Skeletal muscle tissue (tissue), 4 donors: Measurements from ENCODE around the gene ABCA1. TPM values are rescaled to one million over a fixed set of nuclear protein-coding genes. Genes with fewer than 3 reads are reported as not detected.

ENCODE experiments used
- H3K27ac ChIP-seq: one replicate; pipeline ENCODE4 v1.7.0; 2013; ENCODE audit warnings: mild to moderate bottlenecking, low read depth, low read length, inconsistent platforms
- H3K27me3 ChIP-seq, 3 donors: one replicate each; pipeline ENCODE4 v1.7.0; 2013; ENCODE audit warnings: low read length in 3 of 3; ENCODE audit not compliant: control insufficient read depth in 3 of 3, insufficient read depth in 3 of 3
- H3K36me3 ChIP-seq, 3 donors: one replicate each; pipeline ENCODE4 v1.7.0; 2013; ENCODE audit warnings: low read length in 3 of 3; ENCODE audit not compliant: control insufficient read depth in 3 of 3, insufficient read depth in 3 of 3
- H3K4me1 ChIP-seq, 3 donors: one replicate each; pipeline ENCODE4 v1.7.0; 2013; ENCODE audit warnings: low read length in 3 of 3, mild to moderate bottlenecking in 3 of 3; ENCODE audit not compliant: control insufficient read depth in 3 of 3, insufficient read depth in 3 of 3
- H3K4me3 ChIP-seq, 3 donors: one replicate each; pipeline ENCODE4 v1.7.0; 2013; ENCODE audit warnings: low read length in 3 of 3
- H3K9ac ChIP-seq, 3 donors: one replicate each; pipeline ENCODE4 v1.7.0; 2013; ENCODE audit warnings: low read length in 3 of 3, mild to moderate bottlenecking in 3 of 3, moderate library complexity in 2 of 3, low read depth in 1 of 3
- H3K9me3 ChIP-seq, 3 donors: one replicate each; pipeline ENCODE4 v1.7.0; 2013; ENCODE audit warnings: low read length in 3 of 3; ENCODE audit not compliant: control insufficient read depth in 3 of 3
- total RNA-seq: library from RNA; depleted of rRNA; stranded (reverse); fragments of >200 nt; gene quantifications from one replicate; pipeline ENCODE4 v1.2.3, GENCODE V29; 2014
- donor health status: Osteomylitis.

ABCA1 gene
- total RNA-seq, 1 donor from 2014 or later = 33.9 TPM

DNA sequence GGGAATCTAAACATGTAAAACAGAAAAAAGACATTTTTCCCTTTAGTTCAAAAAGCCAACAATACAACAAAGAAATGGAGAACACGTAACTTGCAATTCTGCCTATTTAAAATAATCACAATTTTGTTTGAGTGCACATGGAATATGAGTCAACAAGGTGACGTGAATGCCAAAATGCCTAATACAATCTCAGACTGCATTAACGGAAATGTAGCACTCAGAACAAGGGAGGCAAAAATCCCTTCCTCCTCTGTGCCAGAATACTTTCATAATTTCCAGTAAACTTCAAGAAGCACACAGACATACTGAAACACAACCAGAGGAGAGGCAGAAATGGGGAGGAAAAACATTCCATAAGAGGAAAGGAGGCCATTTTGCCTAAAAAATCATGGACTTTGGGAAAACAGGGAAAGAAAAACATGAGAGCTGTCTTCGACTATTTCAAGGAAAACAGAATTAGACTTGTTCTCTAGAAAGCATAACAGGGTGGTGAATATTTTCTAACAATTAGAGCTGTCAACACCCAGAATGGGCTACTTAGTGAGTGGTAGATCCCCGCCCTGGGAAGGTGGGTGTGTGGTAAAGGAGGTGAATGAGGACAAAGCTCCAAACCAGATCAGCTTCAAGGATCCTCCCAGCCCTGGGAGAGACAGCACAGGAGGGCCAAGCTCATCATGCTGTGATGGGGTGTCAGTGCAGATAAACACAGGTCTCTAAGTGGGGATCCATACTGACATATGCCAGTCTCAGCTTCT is 48.2 kb downstream of the ABCA1 start:
- no peaks in the 10 kb centered on the region for H3K9me3 ChIP-seq
- H3K4me3 ChIP-seq = no peak overlapping the region
- peak overlapping the region; percentile 54 for H3K27ac ChIP-seq
- peaks cover 38 to 72% (median 70%) of the 10 kb centered on the region in 3 donors for H3K36me3 ChIP-seq
- peaks cover 14 to 34% (median 17%) of the 10 kb centered on the region in 3 donors for H3K4me1 ChIP-seq
- no peak overlapping the region for H3K9ac ChIP-seq
- H3K27me3 ChIP-seq = no peaks in the 10 kb centered on the region

DNA sequence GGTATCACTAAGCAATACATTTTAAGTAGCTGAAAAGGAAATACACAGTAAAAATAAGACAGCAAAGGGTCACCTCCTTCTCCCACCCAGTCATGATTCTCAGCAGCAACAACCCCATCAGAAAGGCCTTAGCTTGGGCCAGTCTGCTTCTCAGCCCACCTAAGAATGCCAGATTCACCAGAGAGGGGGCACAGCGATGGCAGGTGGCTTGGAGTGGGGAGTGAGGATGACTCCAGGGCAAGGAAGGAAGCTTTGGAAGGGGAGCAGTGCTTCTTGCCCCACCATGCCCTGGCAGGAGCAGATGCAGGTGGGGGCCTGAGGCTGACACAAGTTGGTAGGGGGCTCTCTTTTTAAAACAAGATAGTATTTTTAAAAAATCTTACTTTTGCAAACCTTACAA is 51.4 kb downstream of the ABCA1 start:
- Histone ChIP-seq H3K27me3 (no peaks in the 10 kb centered on the region), H3K27ac (no peak overlapping the region), H3K9me3 (no peaks in the 10 kb centered on the region), H3K36me3 (peaks cover 14 to 49% (median 38%) of the 10 kb centered on the region in 3 donors), H3K4me1 (peaks cover 25 to 45% (median 39%) of the 10 kb centered on the region in 3 donors), H3K4me3 (no peak overlapping the region), H3K9ac (no peak overlapping the region)

DNA sequence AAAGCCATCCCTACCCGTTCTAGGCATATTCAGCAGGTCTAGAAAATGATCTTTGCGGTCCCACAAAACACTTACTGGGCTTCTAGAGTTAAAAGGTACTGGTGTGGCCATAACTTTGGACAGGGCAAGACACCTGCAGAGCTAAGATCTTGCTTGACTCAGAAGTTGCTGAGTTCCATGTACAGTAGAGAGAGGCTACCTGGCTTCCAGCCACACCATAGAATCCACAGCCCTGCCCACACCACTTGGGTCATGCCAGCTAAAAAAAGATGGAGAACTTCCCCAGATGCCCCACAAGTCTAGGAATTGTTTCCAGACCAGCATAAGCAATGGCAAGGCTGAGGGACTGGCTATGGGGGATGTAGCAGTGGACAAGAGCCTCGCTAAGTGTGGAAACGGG is 52.1 kb downstream of the ABCA1 start:
- peaks cover 31 to 52% (median 46%) of the 10 kb centered on the region in 3 donors for H3K4me1 ChIP-seq
- H3K27ac ChIP-seq = no peak overlapping the region
- peaks cover 14 to 46% (median 38%) of the 10 kb centered on the region in 3 donors for H3K36me3 ChIP-seq
- H3K27me3 ChIP-seq = no peaks in the 10 kb centered on the region
- no peak overlapping the region for H3K4me3 ChIP-seq
- H3K9me3 ChIP-seq = no peaks in the 10 kb centered on the region
- H3K9ac ChIP-seq = no peak overlapping the region

DNA sequence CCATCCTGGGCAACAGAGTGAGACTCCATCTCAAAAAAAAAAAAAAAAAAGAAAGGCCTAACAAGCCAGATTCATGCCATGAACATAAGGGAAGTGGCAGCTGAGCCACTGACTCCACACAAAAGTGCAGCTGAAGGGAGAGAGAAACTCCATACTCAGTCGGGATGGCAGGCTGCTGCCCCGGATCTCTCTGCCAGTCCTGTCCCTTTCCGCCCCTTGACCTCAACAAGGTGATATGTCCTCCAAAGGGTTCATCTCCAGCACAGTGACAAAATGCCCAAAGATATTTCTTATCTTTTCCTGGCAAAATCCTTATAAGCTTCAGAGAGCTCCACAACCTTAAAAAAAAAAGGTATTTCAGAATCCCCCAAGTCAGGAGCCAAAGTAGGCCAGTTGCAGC is 52.6 kb downstream of the ABCA1 start:
- H3K27me3 ChIP-seq = no peaks in the 10 kb centered on the region
- no peak overlapping the region for H3K4me3 ChIP-seq
- no peaks in the 10 kb centered on the region for H3K9me3 ChIP-seq
- H3K36me3 ChIP-seq = peaks cover 10 to 46% (median 38%) of the 10 kb centered on the region in 3 donors
- H3K9ac ChIP-seq = no peak overlapping the region
- H3K27ac ChIP-seq = no peak overlapping the region
- peaks cover 34 to 55% (median 52%) of the 10 kb centered on the region in 3 donors for H3K4me1 ChIP-seq

DNA sequence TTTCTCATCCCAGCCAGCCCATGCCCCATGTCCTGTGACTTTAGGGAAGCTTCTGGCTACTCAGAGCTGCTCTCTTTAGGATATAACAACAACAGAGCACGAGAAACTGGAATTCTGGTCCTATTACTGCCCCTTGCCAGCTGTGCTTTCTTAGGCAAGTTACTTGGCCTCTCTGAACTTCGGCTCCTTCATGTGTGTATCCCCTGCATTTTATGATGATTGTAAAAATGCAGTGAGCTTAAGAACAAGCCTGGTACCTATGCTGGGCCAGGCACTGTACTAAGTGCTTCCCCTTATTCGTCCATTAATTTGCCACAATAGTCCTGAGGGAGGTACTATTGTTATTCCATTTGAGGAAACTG is 54.5 kb downstream of the ABCA1 start:
- H3K27ac ChIP-seq = peak overlapping the region; percentile 72
- H3K9ac ChIP-seq = peak overlapping the region in 2 of 3 donors; percentile 16 to 51
- peaks cover 48 to 68% (median 64%) of the 10 kb centered on the region in 3 donors for H3K4me1 ChIP-seq
- no peaks in the 10 kb centered on the region for H3K9me3 ChIP-seq
- H3K36me3 ChIP-seq = peaks cover 4 to 46% (median 26%) of the 10 kb centered on the region in 3 donors
- H3K4me3 ChIP-seq = no peak overlapping the region
- H3K27me3 ChIP-seq = no peaks in the 10 kb centered on the region

DNA sequence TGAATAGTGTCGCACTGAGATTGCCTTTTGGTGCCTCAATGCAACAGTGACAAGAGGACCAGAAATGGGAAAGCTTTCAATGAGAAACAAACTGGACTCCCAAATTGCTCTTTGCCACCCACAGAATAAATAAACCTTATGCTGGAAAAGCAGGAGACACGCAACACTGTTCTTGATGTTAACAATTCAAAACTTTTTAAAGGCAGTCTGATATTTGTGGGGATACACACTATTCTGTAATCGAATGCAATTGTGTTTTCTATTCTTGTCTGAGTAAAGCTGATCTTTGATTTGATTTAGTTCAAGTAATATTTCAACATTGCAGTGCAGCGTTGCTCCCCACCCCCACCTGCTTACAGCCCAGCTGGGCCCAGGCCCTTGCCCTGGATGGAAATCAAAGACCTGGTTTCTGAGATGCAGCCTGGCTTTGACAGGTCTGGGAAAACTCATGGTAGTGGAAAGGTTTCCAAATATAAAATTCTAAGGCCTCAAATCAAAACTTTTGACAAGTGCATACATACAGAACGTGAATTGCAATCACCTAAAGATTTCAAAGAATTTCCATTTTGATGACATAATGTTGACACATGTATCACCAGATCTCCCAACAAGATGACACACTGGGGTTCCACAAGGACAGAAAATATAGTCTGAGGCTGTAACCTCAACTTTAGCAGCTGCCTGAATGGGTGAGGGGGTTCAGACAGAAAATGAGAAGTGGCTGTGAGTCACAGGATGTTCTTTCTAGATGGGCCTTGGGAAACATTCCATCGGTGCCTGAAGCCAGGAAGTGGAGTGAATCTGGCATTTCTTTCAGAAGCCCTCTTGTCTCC is 55.1 kb downstream of the ABCA1 start:
- no peaks in the 10 kb centered on the region for H3K27me3 ChIP-seq
- peaks cover under 1 to 43% (median 23%) of the 10 kb centered on the region in 3 donors for H3K36me3 ChIP-seq
- no peak overlapping the region for H3K4me3 ChIP-seq
- H3K9me3 ChIP-seq = no peaks in the 10 kb centered on the region
- peak overlapping the region in 1 of 3 donors; percentile 51 for H3K9ac ChIP-seq
- peak overlapping the region; percentile 72 for H3K27ac ChIP-seq
- H3K4me1 ChIP-seq = peaks cover 54 to 74% (median 70%) of the 10 kb centered on the region in 3 donors

DNA sequence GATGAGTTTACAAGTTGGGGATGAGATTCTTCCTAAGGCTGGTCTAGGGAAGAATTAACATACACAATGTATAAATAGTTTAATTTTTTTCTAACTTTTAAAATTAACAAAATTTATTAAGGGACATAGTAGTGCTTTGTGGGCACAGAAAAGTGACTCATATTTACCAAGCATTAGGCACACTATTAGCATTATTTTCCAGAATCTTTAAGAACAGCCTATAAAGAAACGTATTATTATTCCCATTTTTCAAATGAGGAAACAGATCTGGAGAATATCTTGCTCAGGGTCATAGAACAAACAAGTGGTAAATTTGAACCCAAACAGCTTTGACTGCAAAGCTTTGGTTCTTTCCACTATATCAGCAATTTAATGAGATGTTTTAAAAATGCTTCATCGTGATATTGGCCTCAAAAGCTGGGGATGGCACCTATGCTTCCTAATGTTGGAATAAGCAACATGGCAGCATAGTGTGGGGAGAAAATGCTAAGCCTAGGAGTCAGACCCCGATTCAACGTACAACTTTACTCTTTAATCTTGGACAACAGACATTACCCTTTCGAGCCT is 55.9 kb downstream of the ABCA1 start:
- peak overlapping the region; percentile 96 for H3K27ac ChIP-seq
- no peaks in the 10 kb centered on the region for H3K9me3 ChIP-seq
- H3K36me3 ChIP-seq = peaks cover 0 to 46% (median 24%) of the 10 kb centered on the region in 3 donors
- peaks cover 56 to 81% (median 77%) of the 10 kb centered on the region in 3 donors for H3K4me1 ChIP-seq
- H3K9ac ChIP-seq = no peak overlapping the region
- no peak overlapping the region for H3K4me3 ChIP-seq
- no peaks in the 10 kb centered on the region for H3K27me3 ChIP-seq

DNA sequence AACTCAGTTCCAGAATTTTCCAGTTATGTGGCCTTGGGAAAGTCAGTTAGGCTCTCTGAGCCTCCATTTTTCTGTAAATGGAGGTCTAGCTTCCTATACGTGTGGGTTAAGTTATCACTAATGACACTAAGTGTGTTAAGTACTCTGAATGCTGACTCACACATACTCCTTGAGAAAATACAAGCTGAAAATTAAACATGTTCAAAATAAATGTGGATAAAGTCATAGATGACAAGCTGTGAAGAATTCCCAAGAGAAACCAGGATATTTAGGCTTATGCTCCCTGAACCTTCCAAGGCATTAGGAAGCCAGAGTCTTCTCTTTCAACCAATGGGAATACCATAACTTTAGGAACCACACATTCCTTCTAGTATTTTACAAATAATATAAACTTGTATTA is 58.1 kb downstream of the ABCA1 start:
- Histone ChIP-seq H3K4me3 (peak overlapping the region in 2 of 3 donors; percentile 23 to 41), H3K36me3 (peaks cover under 1 to 38% (median 14%) of the 10 kb centered on the region in 3 donors), H3K27ac (peak overlapping the region; percentile 96), H3K9ac (peak overlapping the region; percentile 62 to 73 (median 71)), H3K4me1 (peaks cover 51 to 84% (median 78%) of the 10 kb centered on the region in 3 donors), H3K9me3 (no peaks in the 10 kb centered on the region), H3K27me3 (no peaks in the 10 kb centered on the region)

DNA sequence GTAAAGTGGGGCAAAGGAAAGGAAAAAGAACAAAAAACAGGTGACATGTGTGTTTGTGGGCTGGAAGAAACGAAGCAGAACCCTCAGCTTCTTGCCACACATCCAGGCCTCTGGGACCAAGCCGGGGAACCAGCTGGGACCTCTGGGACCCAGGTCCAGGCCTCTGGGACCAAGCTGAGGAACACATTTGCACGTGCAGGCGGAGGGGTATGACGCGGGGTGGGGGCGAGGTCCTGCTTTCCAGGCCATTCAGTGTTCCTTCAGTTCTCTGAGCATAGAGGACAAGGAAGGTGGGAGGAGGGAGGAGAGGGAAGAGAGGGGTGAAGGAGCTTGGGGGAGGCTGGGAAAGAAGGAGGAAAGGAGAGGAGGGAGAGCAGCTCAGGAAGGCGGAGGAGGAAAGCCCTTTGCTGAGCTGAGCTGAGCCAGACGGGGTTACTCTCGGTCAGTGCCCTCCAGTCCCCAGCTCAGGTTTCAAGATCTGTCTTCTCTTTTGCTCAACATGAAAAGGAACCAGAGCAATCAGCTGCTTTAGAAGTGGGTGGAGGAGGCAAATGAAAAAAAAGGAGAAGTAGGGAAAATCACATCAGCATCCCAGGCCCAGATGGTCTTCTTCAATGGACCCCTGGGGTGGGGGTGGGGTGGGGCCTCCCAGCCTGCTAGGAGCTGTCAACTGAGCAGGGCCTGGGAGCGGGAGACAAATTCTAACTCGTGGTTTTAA is 59.1 kb downstream of the ABCA1 start:
- Histone ChIP-seq H3K9me3 (no peaks in the 10 kb centered on the region), H3K4me1 (peaks cover 58 to 89% (median 81%) of the 10 kb centered on the region in 3 donors), H3K27ac (peak overlapping the region; percentile 96), H3K36me3 (peaks cover 2 to 47% (median 20%) of the 10 kb centered on the region in 3 donors), H3K27me3 (no peaks in the 10 kb centered on the region), H3K4me3 (peak overlapping the region; percentile 33 to 46 (median 37)), H3K9ac (peak overlapping the region; percentile 62 to 76 (median 73))
